C4-2B (cell line): Measurements from ENCODE around the gene APCDD1L.

Source experiments
- CTCF ChIP-seq: fragments of 450-650 bp; conservative IDR thresholded peaks from 2 replicates; pipeline ENCODE4 v1.5.1; 2017; ENCODE audit warnings: mild to moderate bottlenecking
- ZFX ChIP-seq: fragments of 450-650 bp; IDR thresholded peaks from 2 replicates; pipeline ENCODE4 v1.6.1; 2017

- TF ChIP-seq CTCF: no peak
- no peak for TF ChIP-seq ZFX
Observed at GRCh38 chr20:58417438-58417837, 97.8 kb downstream of the APCDD1L start.
